ENCODE measurements around the gene ZNF239.

ZNF239 gene

DNA sequence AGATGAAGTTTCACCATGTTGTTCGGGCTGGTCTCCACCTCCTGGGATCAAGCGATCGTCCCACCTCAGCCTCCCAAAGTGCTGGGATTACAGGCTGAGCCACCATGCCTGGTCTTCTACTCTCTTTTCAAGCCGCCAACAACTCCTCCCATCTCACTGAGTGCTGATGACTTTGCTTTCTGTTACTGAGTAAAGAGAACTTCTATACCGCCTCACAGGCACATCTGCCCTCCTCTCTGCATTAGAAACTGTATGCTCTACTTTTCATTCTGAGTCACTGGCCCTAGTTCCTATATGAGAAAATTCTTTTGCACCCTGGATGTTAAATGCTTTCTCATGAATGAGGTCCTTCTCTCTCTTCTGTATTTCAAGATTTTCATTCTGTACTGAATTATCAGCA is 2.2 kb upstream of the ZNF239 start:
- Histone ChIP-seq H2BK15ac (ENCODE audit: low read length) (no peak overlapping the region), H3K9ac (ENCODE audit: low read depth, low read length, poor library complexity) (no peak overlapping the region), H4K8ac (ENCODE audit: low read depth, low read length) (no peak overlapping the region), H2AFZ (ENCODE audit: low read length) (no peak overlapping the region), H2BK5ac (ENCODE audit: low read length) (no peak overlapping the region), H3K27me3 (ENCODE audit: control insufficient read depth in 3 of 3, insufficient read depth in 3 of 3, low read depth in 1 of 3, low read length in 3 of 3) (no peaks in the 10 kb centered on the region), H3K9me3 (replicated peaks in 1 of 2; ENCODE audit: control insufficient read depth in 2 of 2, insufficient read depth in 1 of 2, low read depth in 1 of 2, low read length in 2 of 2) (peaks cover 9 to 28% of the 10 kb centered on the region in 2 donors), H2BK120ac (ENCODE audit: low read depth, low read length) (no peak overlapping the region), H3K79me1 (ENCODE audit: low read depth, low read length) (peaks cover 2% of the 10 kb centered on the region), H4K91ac (ENCODE audit: low read depth, low read length, poor library complexity) (no peak overlapping the region), H3K14ac (ENCODE audit: low read length) (no peak overlapping the region), H2BK12ac (ENCODE audit: low read length) (no peak overlapping the region), H2AK5ac (ENCODE audit: low read depth, low read length) (no peak overlapping the region), H3K36me3 (replicated peaks in 1 of 2; ENCODE audit: control insufficient read depth in 2 of 2, insufficient read depth in 2 of 2, low read length in 2 of 2) (peaks cover 0 to 14% of the 10 kb centered on the region in 2 donors), H3K18ac (ENCODE audit: low read length) (no peak overlapping the region), H3K27ac (replicated peaks; ENCODE audit: low read length) (no peak overlapping the region), H3K4me1 (ENCODE audit: control insufficient read depth in 2 of 2, insufficient read depth in 1 of 2, low read depth in 1 of 2, low read length in 2 of 2) (peaks cover 2 to 5% of the 10 kb centered on the region in 2 donors), H3K23ac (ENCODE audit: low read depth, low read length, poor library complexity) (no peak overlapping the region), H3K4me2 (ENCODE audit: insufficient read depth, low read length, poor library complexity, severe bottlenecking) (no peak overlapping the region), H3K4me3 (ENCODE audit: low read length in 2 of 2) (no peak overlapping the region), H3K4ac (ENCODE audit: low read length) (no peak overlapping the region)
- WGBS, 2 donors (ENCODE audit: extremely low coverage in 2 of 2, insufficient read length in 2 of 2, insufficient replicate concordance in 1 of 2): no CpG with 5 or more reads among the region's 5 CpGs
- DNase-seq (ENCODE audit: low spot score): no peak

DNA sequence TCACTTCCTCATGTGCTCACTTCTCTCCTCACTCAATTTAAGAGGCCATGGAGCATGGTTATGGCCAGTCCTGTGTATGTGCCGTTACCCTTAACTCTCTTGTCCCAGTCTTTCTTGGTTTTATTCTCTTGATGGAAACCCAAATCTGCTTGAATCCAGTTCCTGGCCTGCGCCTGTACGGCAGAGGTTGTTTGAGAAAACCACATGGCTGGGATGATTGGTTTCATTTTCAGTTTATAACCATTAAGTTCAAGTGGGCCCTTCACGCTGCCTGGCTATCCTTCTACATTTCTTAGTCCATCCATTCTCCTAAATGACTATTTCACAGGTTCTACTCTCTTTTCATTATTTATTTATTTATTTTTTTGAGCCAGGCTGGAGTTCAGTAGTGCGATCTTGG is 1.6 kb upstream of the ZNF239 start:
- H3K4me1 ChIP-seq (ENCODE audit: control insufficient read depth in 2 of 2, insufficient read depth in 1 of 2, low read depth in 1 of 2, low read length in 2 of 2): peaks cover 2 to 5% of the 10 kb centered on the region in 2 donors
- H2BK5ac ChIP-seq (ENCODE audit: low read length): no peak overlapping the region
- no peak overlapping the region for H3K4me3 ChIP-seq (ENCODE audit: low read length in 2 of 2)
- peaks cover 9 to 32% of the 10 kb centered on the region in 2 donors for H3K9me3 ChIP-seq (replicated peaks in 1 of 2; ENCODE audit: control insufficient read depth in 2 of 2, insufficient read depth in 1 of 2, low read depth in 1 of 2, low read length in 2 of 2)
- H3K79me1 ChIP-seq (ENCODE audit: low read depth, low read length): peaks cover 2% of the 10 kb centered on the region
- H3K27ac ChIP-seq (replicated peaks; ENCODE audit: low read length): no peak overlapping the region
- no peak overlapping the region for H2AK5ac ChIP-seq (ENCODE audit: low read depth, low read length)
- H2BK15ac ChIP-seq (ENCODE audit: low read length): no peak overlapping the region
- peak overlapping the region; percentile 37 for H2AFZ ChIP-seq (ENCODE audit: low read length)
- H4K91ac ChIP-seq (ENCODE audit: low read depth, low read length, poor library complexity): no peak overlapping the region
- DNase-seq (ENCODE audit: low spot score): no peak
- WGBS, 2 donors (ENCODE audit: extremely low coverage in 2 of 2, insufficient read length in 2 of 2, insufficient replicate concordance in 1 of 2): no CpG with 5 or more reads among the region's 5 CpGs
- no peak overlapping the region for H2BK120ac ChIP-seq (ENCODE audit: low read depth, low read length)
- no peak overlapping the region for H3K23ac ChIP-seq (ENCODE audit: low read depth, low read length, poor library complexity)
- H3K4me2 ChIP-seq (ENCODE audit: insufficient read depth, low read length, poor library complexity, severe bottlenecking): no peak overlapping the region
- H3K36me3 ChIP-seq (replicated peaks in 1 of 2; ENCODE audit: control insufficient read depth in 2 of 2, insufficient read depth in 2 of 2, low read length in 2 of 2): peaks cover 0 to 19% of the 10 kb centered on the region in 2 donors
- no peak overlapping the region for H3K14ac ChIP-seq (ENCODE audit: low read length)
- H3K27me3 ChIP-seq (ENCODE audit: control insufficient read depth in 3 of 3, insufficient read depth in 3 of 3, low read depth in 1 of 3, low read length in 3 of 3): no peaks in the 10 kb centered on the region
- H3K9ac ChIP-seq (ENCODE audit: low read depth, low read length, poor library complexity): no peak overlapping the region
- no peak overlapping the region for H3K4ac ChIP-seq (ENCODE audit: low read length)
- H4K8ac ChIP-seq (ENCODE audit: low read depth, low read length): no peak overlapping the region
- H3K18ac ChIP-seq (ENCODE audit: low read length): no peak overlapping the region
- H2BK12ac ChIP-seq (ENCODE audit: low read length): no peak overlapping the region

DNA sequence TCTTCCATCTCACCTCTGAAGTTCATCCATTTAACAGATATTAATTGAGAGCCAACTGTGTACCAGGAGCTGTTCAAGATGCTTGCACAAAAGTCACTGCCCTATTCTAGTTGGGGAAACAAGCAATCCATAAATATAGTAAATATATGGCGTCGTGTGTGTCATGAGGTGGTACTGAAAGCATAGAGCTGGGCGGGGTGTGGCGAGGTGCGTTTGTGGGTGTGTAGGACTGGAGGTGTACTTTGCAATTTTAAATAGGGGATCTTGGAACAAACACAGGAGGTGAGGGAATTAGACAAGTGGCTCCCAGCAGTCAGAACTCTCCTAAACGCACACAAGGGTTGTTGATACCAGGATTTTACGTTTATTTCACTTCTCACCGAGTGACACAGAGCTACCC is 490 bp upstream of the ZNF239 start:
- H2BK15ac ChIP-seq (ENCODE audit: low read length): no peak overlapping the region
- no peak overlapping the region for H3K4me2 ChIP-seq (ENCODE audit: insufficient read depth, low read length, poor library complexity, severe bottlenecking)
- H3K14ac ChIP-seq (ENCODE audit: low read length): no peak overlapping the region
- H3K4ac ChIP-seq (ENCODE audit: low read length): no peak overlapping the region
- no peak for DNase-seq (ENCODE audit: low spot score)
- H3K79me1 ChIP-seq (ENCODE audit: low read depth, low read length): peaks cover 2% of the 10 kb centered on the region
- no peak overlapping the region for H3K18ac ChIP-seq (ENCODE audit: low read length)
- H3K4me1 ChIP-seq (ENCODE audit: control insufficient read depth in 2 of 2, insufficient read depth in 1 of 2, low read depth in 1 of 2, low read length in 2 of 2): peaks cover 2 to 5% of the 10 kb centered on the region in 2 donors
- no peak overlapping the region for H2BK12ac ChIP-seq (ENCODE audit: low read length)
- no peak overlapping the region for H3K23ac ChIP-seq (ENCODE audit: low read depth, low read length, poor library complexity)
- peak overlapping the region in 1 of 2 donors; percentile 73 for H3K4me3 ChIP-seq (ENCODE audit: low read length in 2 of 2)
- no peak overlapping the region for H2BK5ac ChIP-seq (ENCODE audit: low read length)
- no peak overlapping the region for H3K27ac ChIP-seq (replicated peaks; ENCODE audit: low read length)
- H4K8ac ChIP-seq (ENCODE audit: low read depth, low read length): no peak overlapping the region
- no peak overlapping the region for H2BK120ac ChIP-seq (ENCODE audit: low read depth, low read length)
- peaks cover 9 to 40% of the 10 kb centered on the region in 2 donors for H3K9me3 ChIP-seq (replicated peaks in 1 of 2; ENCODE audit: control insufficient read depth in 2 of 2, insufficient read depth in 1 of 2, low read depth in 1 of 2, low read length in 2 of 2)
- no peak overlapping the region for H2AK5ac ChIP-seq (ENCODE audit: low read depth, low read length)
- H2AFZ ChIP-seq (ENCODE audit: low read length): peak overlapping the region; percentile 100
- WGBS, 2 donors (ENCODE audit: extremely low coverage in 2 of 2, insufficient read length in 2 of 2, insufficient replicate concordance in 1 of 2): no CpG with 5 or more reads among the region's 8 CpGs
- H3K27me3 ChIP-seq (ENCODE audit: control insufficient read depth in 3 of 3, insufficient read depth in 3 of 3, low read depth in 1 of 3, low read length in 3 of 3): no peaks in the 10 kb centered on the region
- no peak overlapping the region for H3K9ac ChIP-seq (ENCODE audit: low read depth, low read length, poor library complexity)
- H3K36me3 ChIP-seq (replicated peaks in 1 of 2; ENCODE audit: control insufficient read depth in 2 of 2, insufficient read depth in 2 of 2, low read length in 2 of 2): peaks cover 0 to 30% of the 10 kb centered on the region in 2 donors
- H4K91ac ChIP-seq (ENCODE audit: low read depth, low read length, poor library complexity): no peak overlapping the region

DNA sequence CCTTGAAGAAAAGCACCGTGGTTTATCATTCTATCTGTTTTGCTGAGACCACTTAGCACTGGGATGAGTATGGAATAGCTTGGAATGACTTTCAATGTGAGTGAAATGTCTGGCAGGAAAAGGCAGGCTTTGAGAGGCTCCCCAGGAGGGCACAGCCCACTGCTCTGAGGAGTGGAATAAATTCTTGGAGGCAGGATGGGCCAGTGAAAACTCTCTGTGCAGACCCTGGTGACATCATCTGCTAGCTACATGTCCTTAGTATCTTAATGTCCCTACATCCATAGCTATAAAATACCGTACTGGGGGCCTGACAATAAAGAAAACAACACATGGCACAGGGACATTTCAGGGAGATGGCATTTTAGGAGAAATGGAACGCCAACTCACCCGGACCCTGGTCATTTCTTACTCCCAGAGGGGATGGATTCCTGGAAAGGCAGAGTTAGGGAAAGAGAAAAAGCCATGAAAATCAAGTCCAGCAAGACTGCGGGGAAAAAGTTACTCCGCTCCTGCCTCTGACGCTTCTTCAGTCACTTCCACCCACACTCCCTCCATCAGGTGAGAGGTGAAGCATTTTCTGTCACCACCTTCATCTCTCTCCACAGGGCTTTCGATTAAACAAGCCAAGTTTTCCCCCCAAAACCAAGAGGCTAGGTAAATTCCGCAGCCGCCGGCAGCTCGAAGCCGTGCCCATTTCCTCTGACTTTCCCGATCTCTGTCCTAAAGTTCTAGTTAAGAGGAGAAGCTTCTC is 991 bp downstream of the ZNF239 start:
- peaks cover 2% of the 10 kb centered on the region for H3K79me1 ChIP-seq (ENCODE audit: low read depth, low read length)
- peak overlapping the region; percentile 98 for H3K18ac ChIP-seq (ENCODE audit: low read length)
- peak overlapping the region; percentile 73 to 91 for H3K4me3 ChIP-seq (ENCODE audit: low read length in 2 of 2)
- H2BK12ac ChIP-seq (ENCODE audit: low read length): no peak overlapping the region
- H2BK5ac ChIP-seq (ENCODE audit: low read length): no peak overlapping the region
- no peak overlapping the region for H2BK15ac ChIP-seq (ENCODE audit: low read length)
- H3K27me3 ChIP-seq (ENCODE audit: control insufficient read depth in 3 of 3, insufficient read depth in 3 of 3, low read depth in 1 of 3, low read length in 3 of 3): no peaks in the 10 kb centered on the region
- H2AK5ac ChIP-seq (ENCODE audit: low read depth, low read length): no peak overlapping the region
- H3K14ac ChIP-seq (ENCODE audit: low read length): peak overlapping the region; percentile 86
- no CpG with 5 or more reads among the region's 14 CpGs for WGBS, 2 donors (ENCODE audit: extremely low coverage in 2 of 2, insufficient read length in 2 of 2, insufficient replicate concordance in 1 of 2)
- H3K4me2 ChIP-seq (ENCODE audit: insufficient read depth, low read length, poor library complexity, severe bottlenecking): peak overlapping the region; percentile 78
- H3K9me3 ChIP-seq (replicated peaks in 1 of 2; ENCODE audit: control insufficient read depth in 2 of 2, insufficient read depth in 1 of 2, low read depth in 1 of 2, low read length in 2 of 2): peaks cover 9 to 41% of the 10 kb centered on the region in 2 donors
- H3K23ac ChIP-seq (ENCODE audit: low read depth, low read length, poor library complexity): no peak overlapping the region
- no peak overlapping the region for H4K8ac ChIP-seq (ENCODE audit: low read depth, low read length)
- H4K91ac ChIP-seq (ENCODE audit: low read depth, low read length, poor library complexity): no peak overlapping the region
- peaks cover 0 to 42% of the 10 kb centered on the region in 2 donors for H3K36me3 ChIP-seq (replicated peaks in 1 of 2; ENCODE audit: control insufficient read depth in 2 of 2, insufficient read depth in 2 of 2, low read length in 2 of 2)
- no peak overlapping the region for H3K9ac ChIP-seq (ENCODE audit: low read depth, low read length, poor library complexity)
- peak overlapping the region; percentile 100 for H2AFZ ChIP-seq (ENCODE audit: low read length)
- peaks cover 2 to 5% of the 10 kb centered on the region in 2 donors for H3K4me1 ChIP-seq (ENCODE audit: control insufficient read depth in 2 of 2, insufficient read depth in 1 of 2, low read depth in 1 of 2, low read length in 2 of 2)
- no peak for DNase-seq (ENCODE audit: low spot score)
- no peak overlapping the region for H3K4ac ChIP-seq (ENCODE audit: low read length)
- H2BK120ac ChIP-seq (ENCODE audit: low read depth, low read length): no peak overlapping the region
- H3K27ac ChIP-seq (replicated peaks; ENCODE audit: low read length): no peak overlapping the region
